ENCODE data around the gene PDZD4.
A peak's percentile ranks its signal among the peaks of the same experiment; 100 is the strongest.

The PDZD4 gene

GRCh38 chrX:153779891-153780677 is 50.3 kb downstream of the PDZD4 start:
- DNase-seq (ENCODE audit: extremely low read depth, insufficient read length) = no peak
- Histone ChIP-seq H3K36me3 (ENCODE audit: control insufficient read depth, insufficient read depth, low read length) (no peaks in the 10 kb centered on the region), H3K4me3 (replicated peaks; ENCODE audit: low read depth, low read length) (no peak overlapping the region), H3K27me3 (replicated peaks; ENCODE audit: control insufficient read depth, insufficient read depth, low read length) (no peaks in the 10 kb centered on the region; the same call in 1 of the 2 replicates)
- TF ChIP-seq, protein P1, sequence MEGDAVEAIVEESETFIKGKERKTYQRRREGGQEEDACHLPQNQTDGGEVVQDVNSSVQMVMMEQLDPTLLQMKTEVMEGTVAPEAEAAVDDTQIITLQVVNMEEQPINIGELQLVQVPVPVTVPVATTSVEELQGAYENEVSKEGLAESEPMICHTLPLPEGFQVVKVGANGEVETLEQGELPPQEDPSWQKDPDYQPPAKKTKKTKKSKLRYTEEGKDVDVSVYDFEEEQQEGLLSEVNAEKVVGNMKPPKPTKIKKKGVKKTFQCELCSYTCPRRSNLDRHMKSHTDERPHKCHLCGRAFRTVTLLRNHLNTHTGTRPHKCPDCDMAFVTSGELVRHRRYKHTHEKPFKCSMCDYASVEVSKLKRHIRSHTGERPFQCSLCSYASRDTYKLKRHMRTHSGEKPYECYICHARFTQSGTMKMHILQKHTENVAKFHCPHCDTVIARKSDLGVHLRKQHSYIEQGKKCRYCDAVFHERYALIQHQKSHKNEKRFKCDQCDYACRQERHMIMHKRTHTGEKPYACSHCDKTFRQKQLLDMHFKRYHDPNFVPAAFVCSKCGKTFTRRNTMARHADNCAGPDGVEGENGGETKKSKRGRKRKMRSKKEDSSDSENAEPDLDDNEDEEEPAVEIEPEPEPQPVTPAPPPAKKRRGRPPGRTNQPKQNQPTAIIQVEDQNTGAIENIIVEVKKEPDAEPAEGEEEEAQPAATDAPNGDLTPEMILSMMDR (IDR thresholded peaks at IDR 0.05; ENCODE audit: insufficient read depth, low read length, poor library complexity, severe bottlenecking) = no peak

- no peaks in the 10 kb centered on the region for H3K36me3 ChIP-seq (ENCODE audit: control insufficient read depth, insufficient read depth, low read length)
- DNase-seq (ENCODE audit: extremely low read depth, insufficient read length) = no peak
- TF ChIP-seq, protein P1 (IDR thresholded peaks at IDR 0.05; ENCODE audit: insufficient read depth, low read length, poor library complexity, severe bottlenecking) = peak; percentile 13
- no peaks in the 10 kb centered on the region; the same call in 1 of the 2 replicates for H3K27me3 ChIP-seq (replicated peaks; ENCODE audit: control insufficient read depth, insufficient read depth, low read length)
- no peak overlapping the region for H3K4me3 ChIP-seq (replicated peaks; ENCODE audit: low read depth, low read length)
Measured at GRCh38 chrX:153778684-153779101, 51.7 kb downstream of the PDZD4 start.

DNA sequence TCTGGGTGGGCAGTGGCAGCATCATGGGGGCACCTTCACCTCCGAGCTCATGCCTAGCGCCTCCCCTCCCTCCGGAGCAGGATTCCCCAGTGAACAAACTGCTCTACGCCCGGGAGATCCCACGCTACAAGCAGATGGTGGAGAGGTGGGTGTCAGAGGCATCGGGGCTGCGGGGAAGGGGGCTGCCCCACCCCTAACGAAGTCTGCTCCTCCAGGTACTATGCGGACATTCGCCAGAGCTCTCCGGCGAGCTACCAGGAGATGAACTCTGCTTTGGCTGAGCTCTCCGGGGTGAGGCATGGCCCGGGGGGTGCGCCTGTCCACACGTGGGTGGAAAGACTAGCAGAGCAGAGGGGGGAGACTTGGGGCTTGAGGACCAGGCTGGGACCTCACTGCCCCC is 52.2 kb downstream of the PDZD4 start:
- DNase-seq (ENCODE audit: extremely low read depth, insufficient read length) = no peak
- TF ChIP-seq, protein P1 (IDR thresholded peaks at IDR 0.05; ENCODE audit: insufficient read depth, low read length, poor library complexity, severe bottlenecking) = no peak
- Histone ChIP-seq H3K4me3 (replicated peaks; ENCODE audit: low read depth, low read length) (no peak overlapping the region), H3K27me3 (replicated peaks; ENCODE audit: control insufficient read depth, insufficient read depth, low read length) (no peaks in the 10 kb centered on the region; the same call in 1 of the 2 replicates), H3K36me3 (ENCODE audit: control insufficient read depth, insufficient read depth, low read length) (no peaks in the 10 kb centered on the region)

GRCh38 chrX:153777261-153778090 is 52.9 kb downstream of the PDZD4 start:
- DNase-seq (ENCODE audit: extremely low read depth, insufficient read length) = no peak
- Histone ChIP-seq H3K27me3 (replicated peaks; ENCODE audit: control insufficient read depth, insufficient read depth, low read length) (no peaks in the 10 kb centered on the region; the same call in 1 of the 2 replicates), H3K4me3 (replicated peaks; ENCODE audit: low read depth, low read length) (no peak overlapping the region), H3K36me3 (ENCODE audit: control insufficient read depth, insufficient read depth, low read length) (no peaks in the 10 kb centered on the region)
- TF ChIP-seq, protein P1 (IDR thresholded peaks at IDR 0.05; ENCODE audit: insufficient read depth, low read length, poor library complexity, severe bottlenecking) = no peak

- no peaks in the 10 kb centered on the region; the same call in 1 of the 2 replicates for H3K27me3 ChIP-seq (replicated peaks; ENCODE audit: control insufficient read depth, insufficient read depth, low read length)
- DNase-seq (ENCODE audit: extremely low read depth, insufficient read length) = no peak
- no peaks in the 10 kb centered on the region for H3K36me3 ChIP-seq (ENCODE audit: control insufficient read depth, insufficient read depth, low read length)
- TF ChIP-seq, protein P1 (IDR thresholded peaks at IDR 0.05; ENCODE audit: insufficient read depth, low read length, poor library complexity, severe bottlenecking) = no peak
- no peak overlapping the region for H3K4me3 ChIP-seq (replicated peaks; ENCODE audit: low read depth, low read length)
Measured at GRCh38 chrX:153776611-153777045, 53.7 kb downstream of the PDZD4 start.

Measured in GM06990 (cell line).